ENCODE results near the gene TBC1D3B.
"Not testable (repeated sequence)": the region's sequence is repeated elsewhere in the genome, so short reads cannot be mapped to it uniquely, and the experiment has no call there.

- not testable (repeated sequence) for TF ChIP-seq CHD4 (IDR thresholded peaks at IDR 0.05; ENCODE audit: borderline replicate concordance); JUN (IDR thresholded peaks at IDR 0.05); CTCF (IDR thresholded peaks at IDR 0.05); FOSL2 (IDR thresholded peaks at IDR 0.05); FOSL2 (CRISPR knock-in tag; IDR thresholded peaks at IDR 0.05); REST (IDR thresholded peaks at IDR 0.05); KDM1A (IDR thresholded peaks at IDR 0.05; ENCODE audit: low read depth); POLR2A (IDR thresholded peaks at IDR 0.05; ENCODE audit: low read length); CEBPB (IDR thresholded peaks at IDR 0.05); MAX (IDR thresholded peaks at IDR 0.05); MAFK (IDR thresholded peaks at IDR 0.05; ENCODE audit: partially characterized antibody)
These were observed 45.2 kb upstream of the TBC1D3B start for GRCh38 chr17:36221581-36222100.

Measured in A549 (cell line).